ENCODE data around the gene RHBDF2. TPM values are rescaled to one million over a fixed set of nuclear protein-coding genes. Genes with fewer than 3 reads are reported as not detected.

The RHBDF2 gene
- polyA plus RNA-seq, 1 donor (not counting 4 experiments of a cell fraction or from before 2014, with no cell fraction given), result 14.9 TPM

DNA sequence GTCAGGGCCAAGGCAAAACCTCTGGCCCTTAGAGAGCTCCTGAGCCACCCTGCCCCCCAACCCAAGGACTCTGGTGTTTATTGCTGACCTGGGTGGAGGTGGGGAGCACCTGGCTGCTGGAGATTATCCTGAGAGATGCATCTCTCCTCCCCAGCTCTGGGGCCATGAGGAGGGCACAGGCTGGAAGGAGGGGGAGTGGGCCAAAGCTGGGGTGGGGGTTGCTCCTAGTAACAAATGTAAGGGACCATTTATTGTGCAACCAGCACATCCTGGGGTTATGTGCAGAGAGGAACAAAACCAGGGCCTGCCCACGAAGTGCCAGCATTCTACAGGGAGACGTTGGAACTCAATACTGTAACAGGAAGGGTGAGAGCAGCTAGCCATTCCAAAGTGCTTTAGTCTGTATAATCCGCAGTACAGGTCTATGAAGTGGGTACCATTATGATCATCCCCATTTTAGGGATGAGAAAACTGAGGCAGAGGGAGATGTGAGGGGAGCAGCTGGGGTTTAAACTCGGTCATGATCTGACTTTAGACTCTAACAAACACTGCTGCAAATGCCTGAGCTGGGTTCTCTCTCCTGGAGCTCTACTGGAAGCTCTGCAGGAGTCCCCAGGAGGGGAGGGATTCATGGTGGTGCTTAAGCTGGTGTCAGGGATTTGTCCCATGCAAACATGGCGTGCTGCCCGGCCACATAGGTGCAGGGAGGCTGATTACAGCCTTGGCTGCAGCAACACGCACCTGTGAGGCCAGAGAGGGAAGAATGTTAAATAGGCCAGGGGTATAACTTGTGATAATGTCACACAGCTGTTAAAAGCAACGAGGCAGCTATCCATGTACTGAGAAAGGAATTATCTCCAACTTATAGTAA is 1.4 kb upstream of the RHBDF2 start:
- peaks cover 3% of the 10 kb centered on the region for H3K9me1 ChIP-seq (ENCODE audit: control insufficient read depth, extremely low read depth, insufficient read depth, low read length)
- dilution Hi-C loops (cut with MboI; ENCODE audit: extremely low pct_ligation_motif_present, low sequenced_read_pairs), result no loop called here
- TF ChIP-seq EZH2 (IDR thresholded peaks at IDR 0.05; ENCODE audit: low read length), result no peak
- TF ChIP-seq, protein P1, sequence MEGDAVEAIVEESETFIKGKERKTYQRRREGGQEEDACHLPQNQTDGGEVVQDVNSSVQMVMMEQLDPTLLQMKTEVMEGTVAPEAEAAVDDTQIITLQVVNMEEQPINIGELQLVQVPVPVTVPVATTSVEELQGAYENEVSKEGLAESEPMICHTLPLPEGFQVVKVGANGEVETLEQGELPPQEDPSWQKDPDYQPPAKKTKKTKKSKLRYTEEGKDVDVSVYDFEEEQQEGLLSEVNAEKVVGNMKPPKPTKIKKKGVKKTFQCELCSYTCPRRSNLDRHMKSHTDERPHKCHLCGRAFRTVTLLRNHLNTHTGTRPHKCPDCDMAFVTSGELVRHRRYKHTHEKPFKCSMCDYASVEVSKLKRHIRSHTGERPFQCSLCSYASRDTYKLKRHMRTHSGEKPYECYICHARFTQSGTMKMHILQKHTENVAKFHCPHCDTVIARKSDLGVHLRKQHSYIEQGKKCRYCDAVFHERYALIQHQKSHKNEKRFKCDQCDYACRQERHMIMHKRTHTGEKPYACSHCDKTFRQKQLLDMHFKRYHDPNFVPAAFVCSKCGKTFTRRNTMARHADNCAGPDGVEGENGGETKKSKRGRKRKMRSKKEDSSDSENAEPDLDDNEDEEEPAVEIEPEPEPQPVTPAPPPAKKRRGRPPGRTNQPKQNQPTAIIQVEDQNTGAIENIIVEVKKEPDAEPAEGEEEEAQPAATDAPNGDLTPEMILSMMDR (optimal IDR thresholded peaks at IDR 0.05 in 1 of 3, IDR thresholded peaks at IDR 0.05 in 1 of 3, conservative IDR thresholded peaks at IDR 0.05 in 1 of 3; ENCODE audit: extremely low read depth in 1 of 3, insufficient read depth in 2 of 3, low read length in 3 of 3), result no peak
- peaks cover 34% of the 10 kb centered on the region for H3K79me2 ChIP-seq (ENCODE audit: control insufficient read depth, insufficient read depth, low read length)
- H3K9ac ChIP-seq (ENCODE audit: control insufficient read depth, extremely low read depth, insufficient read depth, low read length), result no peak overlapping the region
- H3K9me3 ChIP-seq (ENCODE audit: control insufficient read depth, low read depth, low read length), result no peaks in the 10 kb centered on the region
- FAIRE-seq, result no peak
- H3K4me2 ChIP-seq (ENCODE audit: control insufficient read depth, extremely low read depth, insufficient read depth, low read depth, low read length), result no peak overlapping the region
- H2AFZ ChIP-seq (ENCODE audit: control insufficient read depth, low read length), result no peak overlapping the region
- peaks cover 3% of the 10 kb centered on the region for H4K20me1 ChIP-seq (ENCODE audit: control insufficient read depth, extremely low read depth, insufficient read depth, low read length)
- peaks cover 9% of the 10 kb centered on the region for H3K27me3 ChIP-seq (ENCODE audit: control insufficient read depth, extremely low read depth, insufficient read depth, low read length)
- no peak for DNase-seq (ENCODE audit: low read depth, low spot score)
- H3K36me3 ChIP-seq (ENCODE audit: control insufficient read depth in 2 of 2, extremely low read depth in 1 of 2, insufficient read depth in 2 of 2, low read length in 2 of 2), result no peaks in the 10 kb centered on the region
- no peak overlapping the region for H3K4me3 ChIP-seq (ENCODE audit: control insufficient read depth in 2 of 3, extremely low read depth in 1 of 3, insufficient read depth in 2 of 3, low read depth in 1 of 3, low read length in 3 of 3)
- H3K27ac ChIP-seq (ENCODE audit: control insufficient read depth, insufficient read depth, low read length), result no peak overlapping the region
- peaks cover 33% of the 10 kb centered on the region for H3K4me1 ChIP-seq (ENCODE audit: control insufficient read depth, extremely low read depth, insufficient read depth, low read length)

DNA sequence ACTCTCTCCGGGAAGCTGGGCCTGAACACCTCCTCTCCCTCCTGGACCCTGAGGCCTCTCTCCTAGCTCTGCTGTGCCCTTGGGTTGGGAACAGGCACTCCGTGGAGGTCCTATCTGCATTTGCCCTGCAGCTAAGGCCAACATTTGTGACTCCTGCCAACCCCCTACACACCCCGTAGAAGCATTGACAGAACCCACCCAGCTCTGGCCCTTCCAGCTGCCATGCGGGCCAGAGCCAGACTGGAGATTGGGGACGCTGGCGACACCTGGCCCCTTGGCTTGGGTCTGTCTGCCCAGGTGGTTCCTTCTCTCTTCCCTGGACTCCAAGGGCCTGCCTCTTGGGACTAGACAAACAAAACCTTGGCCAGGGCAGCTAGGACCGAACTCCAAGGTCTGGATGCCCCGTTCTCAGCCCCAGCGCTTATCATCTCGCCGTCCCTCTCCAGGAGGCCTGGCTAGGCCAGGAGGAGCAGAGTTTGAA is 644 bp upstream of the RHBDF2 start:
- TF ChIP-seq, protein P1 (optimal IDR thresholded peaks at IDR 0.05 in 1 of 3, IDR thresholded peaks at IDR 0.05 in 1 of 3, conservative IDR thresholded peaks at IDR 0.05 in 1 of 3; ENCODE audit: extremely low read depth in 1 of 3, insufficient read depth in 2 of 3, low read length in 3 of 3), result no peak
- TF ChIP-seq EZH2 (IDR thresholded peaks at IDR 0.05; ENCODE audit: low read length), result no peak
- Histone ChIP-seq H3K4me1 (ENCODE audit: control insufficient read depth, extremely low read depth, insufficient read depth, low read length) (peaks cover 36% of the 10 kb centered on the region), H3K9me3 (ENCODE audit: control insufficient read depth, low read depth, low read length) (no peaks in the 10 kb centered on the region), H3K4me3 (ENCODE audit: control insufficient read depth in 2 of 3, extremely low read depth in 1 of 3, insufficient read depth in 2 of 3, low read depth in 1 of 3, low read length in 3 of 3) (peak overlapping the region in 1 of 3 experiments; percentile 48), H4K20me1 (ENCODE audit: control insufficient read depth, extremely low read depth, insufficient read depth, low read length) (peaks cover 10% of the 10 kb centered on the region), H3K79me2 (ENCODE audit: control insufficient read depth, insufficient read depth, low read length) (peaks cover 41% of the 10 kb centered on the region), H3K9me1 (ENCODE audit: control insufficient read depth, extremely low read depth, insufficient read depth, low read length) (peaks cover 3% of the 10 kb centered on the region), H3K27me3 (ENCODE audit: control insufficient read depth, extremely low read depth, insufficient read depth, low read length) (peaks cover 4% of the 10 kb centered on the region), H3K4me2 (ENCODE audit: control insufficient read depth, extremely low read depth, insufficient read depth, low read depth, low read length) (peak overlapping the region; percentile 78), H3K27ac (ENCODE audit: control insufficient read depth, insufficient read depth, low read length) (peak overlapping the region; percentile 66), H3K36me3 (ENCODE audit: control insufficient read depth in 2 of 2, extremely low read depth in 1 of 2, insufficient read depth in 2 of 2, low read length in 2 of 2) (no peaks in the 10 kb centered on the region), H2AFZ (ENCODE audit: control insufficient read depth, low read length) (peak overlapping the region; percentile 93), H3K9ac (ENCODE audit: control insufficient read depth, extremely low read depth, insufficient read depth, low read length) (peak overlapping the region; percentile 95)
- DNase-seq (ENCODE audit: low read depth, low spot score) (no peak), FAIRE-seq (no peak)
- dilution Hi-C loops (cut with MboI; ENCODE audit: extremely low pct_ligation_motif_present, low sequenced_read_pairs), result no loop called here

All from keratinocyte (primary cell).